Inflammatory macrophage treated with lipopolysaccharide for 4 hours (primary cell): ENCODE data around the gene PTPRE.
A peak's percentile ranks its signal among the peaks of the same experiment; 100 is the strongest.
"Not testable (repeated sequence)": the region's sequence is repeated elsewhere in the genome, so short reads cannot be mapped to it uniquely, and the experiment has no call there.

ENCODE experiments used
- DNase-seq: peaks from one replicate; pipeline ENCODE4 v3.0.0-alpha.2; 2020

Gene PTPRE

GRCh38 chr10:128081222-128081621 is 174.3 kb downstream of the PTPRE start:
- no peak for DNase-seq

GRCh38 chr10:128081720-128082119 is 174.8 kb downstream of the PTPRE start:
- no peak for DNase-seq

GRCh38 chr10:128083191-128083895 is 176.4 kb downstream of the PTPRE start:
- DNase-seq = no peak

- DNase-seq = no peak
Observed at GRCh38 chr10:128084364-128084763, 177.5 kb downstream of the PTPRE start.

GRCh38 chr10:128084991-128085390 is 178.1 kb downstream of the PTPRE start:
- DNase-seq = no peak

GRCh38 chr10:128086003-128086863 is 179.3 kb downstream of the PTPRE start:
- no peak for DNase-seq

- DNase-seq = no peak
Observed at GRCh38 chr10:128087146-128087883, 180.4 kb downstream of the PTPRE start.

GRCh38 chr10:128087884-128088709 is 181.2 kb downstream of the PTPRE start:
- DNase-seq = no peak

GRCh38 chr10:128091636-128092210 is 184.8 kb downstream of the PTPRE start:
- DNase-seq = no peak

- DNase-seq = no peak
Observed at GRCh38 chr10:128092454-128092853, 185.6 kb downstream of the PTPRE start.

- not testable (repeated sequence) for DNase-seq
Observed at GRCh38 chr10:128094596-128094995, 187.7 kb downstream of the PTPRE start.

GRCh38 chr10:128095027-128095752 is 188.3 kb downstream of the PTPRE start:
- DNase-seq = no peak

GRCh38 chr10:128095753-128096469 is 189.0 kb downstream of the PTPRE start:
- no peak for DNase-seq

- DNase-seq = peak; percentile 26
Observed at GRCh38 chr10:128096486-128097199, 189.7 kb downstream of the PTPRE start.

GRCh38 chr10:128097783-128098182 is 190.9 kb downstream of the PTPRE start:
- no peak for DNase-seq

GRCh38 chr10:128098631-128099030 is 191.7 kb downstream of the PTPRE start:
- DNase-seq = no peak

GRCh38 chr10:128099901-128100300 is 193.0 kb downstream of the PTPRE start:
- no peak for DNase-seq

- peak; percentile 50 for DNase-seq
Observed at GRCh38 chr10:128101901-128102300, 195.0 kb downstream of the PTPRE start.

GRCh38 chr10:128102480-128103228 is 195.8 kb downstream of the PTPRE start:
- no peak for DNase-seq
